Amniotic stem cell (primary cell): Measurements from ENCODE around the gene GRK5.

ENCODE experiments used
- DNase-seq: peaks from one replicate; lab custom pipeline; 2025; lab: John Stamatoyannopoulos, UW

Gene GRK5

GRCh38 chr10:119360181-119360921, 153.0 kb downstream of the GRK5 start:
- DNase-seq: no peak

- DNase-seq: no peak
These were observed 153.7 kb downstream of the GRK5 start for GRCh38 chr10:119361037-119361436.

- DNase-seq: no peak
These were observed 154.8 kb downstream of the GRK5 start for GRCh38 chr10:119362122-119362521.

GRCh38 chr10:119364645-119365600, 157.6 kb downstream of the GRK5 start:
- DNase-seq: no peak

GRCh38 chr10:119365773-119366599, 158.6 kb downstream of the GRK5 start:
- DNase-seq: no peak

- DNase-seq: no peak
These were observed 160.6 kb downstream of the GRK5 start for GRCh38 chr10:119367841-119368549.

GRCh38 chr10:119368581-119368980, 161.2 kb downstream of the GRK5 start:
- no peak for DNase-seq

- DNase-seq: no peak
These were observed 161.9 kb downstream of the GRK5 start for GRCh38 chr10:119368991-119369869.

GRCh38 chr10:119370111-119370741, 162.9 kb downstream of the GRK5 start:
- DNase-seq: peak; percentile 51

- peak; percentile 69 for DNase-seq
These were observed 163.8 kb downstream of the GRK5 start for GRCh38 chr10:119370972-119371703.

- no peak for DNase-seq
These were observed 164.6 kb downstream of the GRK5 start for GRCh38 chr10:119371704-119372663.

- DNase-seq: no peak
These were observed 166.1 kb downstream of the GRK5 start for GRCh38 chr10:119373294-119374102.

GRCh38 chr10:119374236-119374635, 166.9 kb downstream of the GRK5 start:
- DNase-seq: no peak

GRCh38 chr10:119375574-119376272, 168.4 kb downstream of the GRK5 start:
- DNase-seq: no peak

GRCh38 chr10:119377451-119377957, 170.1 kb downstream of the GRK5 start:
- DNase-seq: no peak

- no peak for DNase-seq
These were observed 170.8 kb downstream of the GRK5 start for GRCh38 chr10:119377958-119378736.
